Nephron progenitor cell (in vitro differentiated cells): ENCODE results near the gene GNAI1.

Experiments used
- DNase-seq: peaks from one replicate; pipeline ENCODE4 v3.0.0; 2021
- H3K27ac Mint-ChIP-seq: 2 replicates; pipeline ENCODE4 v1.8.0; 2021; ENCODE audit warnings: mild to moderate bottlenecking, moderate library complexity, mixed read lengths
- H3K27me3 Mint-ChIP-seq: 2 replicates; pipeline ENCODE4 v1.8.0; 2021; ENCODE audit warnings: mild to moderate bottlenecking, low read depth, mixed read lengths; ENCODE audit not compliant: poor library complexity
- H3K36me3 Mint-ChIP-seq: 2 replicates; pipeline ENCODE4 v1.8.0; 2021; ENCODE audit warnings: low read depth, mixed read lengths
- H3K4me1 Mint-ChIP-seq: 2 replicates; pipeline ENCODE4 v1.8.0; 2021; ENCODE audit warnings: mixed read lengths
- H3K4me3 Mint-ChIP-seq: 2 replicates; pipeline ENCODE4 v1.8.0; 2021; ENCODE audit warnings: mild to moderate bottlenecking, moderate library complexity, mixed read lengths
- H3K9me3 Mint-ChIP-seq: 2 replicates; pipeline ENCODE4 v1.8.0; 2021; ENCODE audit warnings: mild to moderate bottlenecking, moderate library complexity, mixed read lengths
- CTCF ChIP-seq: fragments of 200-600 bp; sonication (generic); IDR thresholded peaks from 2 replicates; pipeline ENCODE4 v1.5.0; 2021; ENCODE audit warnings: antibody characterized with exemption

GNAI1 gene

GRCh38 chr7:80134536-80135308 is at the start of gene GNAI1:
Gene GNAI1, plus strand, starts transcription at chr7:80134831. Its CDS starts 330 bp downstream, at chr7:80135161.
- Mint-ChIP-seq H3K4me3 (peak within 1 kb of the TSS; percentile 91), H3K4me1 (peaks cover 49% of the 10 kb centered on the region), H3K9me3 (peaks cover 6% of the 10 kb centered on the region), H3K36me3 (peaks cover 7% of the 10 kb centered on the region), H3K27ac (peak within 1 kb of the TSS; percentile 96), H3K27me3 (no peaks in the 10 kb centered on the region)
- TF ChIP-seq CTCF = peak; percentile 22
- peak; percentile 88 for DNase-seq

GRCh38 chr7:80087051-80087770 is 47.4 kb upstream of the GNAI1 start:
- Mint-ChIP-seq H3K27me3 (no peaks in the 10 kb centered on the region), H3K9me3 (no peaks in the 10 kb centered on the region), H3K27ac (no peak overlapping the region), H3K36me3 (no peaks in the 10 kb centered on the region), H3K4me3 (no peak overlapping the region), H3K4me1 (no peaks in the 10 kb centered on the region)
- TF ChIP-seq CTCF = no peak
- DNase-seq = no peak

- H3K27ac Mint-ChIP-seq = no peak overlapping the region
- no peaks in the 10 kb centered on the region for H3K9me3 Mint-ChIP-seq
- no peak overlapping the region for H3K4me3 Mint-ChIP-seq
- no peaks in the 10 kb centered on the region for H3K4me1 Mint-ChIP-seq
- no peak for TF ChIP-seq CTCF
- H3K36me3 Mint-ChIP-seq = no peaks in the 10 kb centered on the region
- DNase-seq = no peak
- no peaks in the 10 kb centered on the region for H3K27me3 Mint-ChIP-seq
Measured at GRCh38 chr7:80087771-80088170, 46.9 kb upstream of the GNAI1 start.

- no peak for TF ChIP-seq CTCF
- no peak overlapping the region for H3K4me3 Mint-ChIP-seq
- H3K9me3 Mint-ChIP-seq = no peaks in the 10 kb centered on the region
- DNase-seq = no peak
- no peaks in the 10 kb centered on the region for H3K4me1 Mint-ChIP-seq
- H3K36me3 Mint-ChIP-seq = no peaks in the 10 kb centered on the region
- H3K27ac Mint-ChIP-seq = no peak overlapping the region
- no peaks in the 10 kb centered on the region for H3K27me3 Mint-ChIP-seq
Measured at GRCh38 chr7:80088705-80089104, 45.9 kb upstream of the GNAI1 start.

GRCh38 chr7:80089366-80089765 is 45.3 kb upstream of the GNAI1 start:
- no peak overlapping the region for H3K27ac Mint-ChIP-seq
- no peaks in the 10 kb centered on the region for H3K36me3 Mint-ChIP-seq
- H3K4me3 Mint-ChIP-seq = no peak overlapping the region
- no peaks in the 10 kb centered on the region for H3K9me3 Mint-ChIP-seq
- TF ChIP-seq CTCF = no peak
- H3K4me1 Mint-ChIP-seq = no peaks in the 10 kb centered on the region
- H3K27me3 Mint-ChIP-seq = no peaks in the 10 kb centered on the region
- no peak for DNase-seq
